WERI-Rb-1 (cell line): ENCODE measurements around the gene DHX15.

Source experiments
- DNase-seq: peaks from one replicate; pipeline ENCODE4 v3.0.0-alpha.2; 2020
- H3K27ac ChIP-seq: fragments of 250-450 bp; sonication (Bioruptor Pico); 2 replicates; pipeline ENCODE4 v1.5.1; 2020; ENCODE audit warnings: mild to moderate bottlenecking, moderate library complexity
- H3K27me3 ChIP-seq: fragments of 250-450 bp; sonication (Bioruptor Pico); 2 replicates; pipeline ENCODE4 v1.5.1; 2021; ENCODE audit warnings: mild to moderate bottlenecking, low read depth, moderate library complexity; ENCODE audit not compliant: insufficient read depth, severe bottlenecking
- H3K36me3 ChIP-seq: fragments of 250-450 bp; sonication (Bioruptor Pico); 2 replicates; pipeline ENCODE4 v1.5.1; 2020; ENCODE audit warnings: mild to moderate bottlenecking, moderate library complexity
- H3K4me3 ChIP-seq: 2 replicates; pipeline ENCODE4 v1.5.1; 2011; ENCODE audit warnings: low read depth, mild to moderate bottlenecking, control low read depth, low read length
- H3K9me3 ChIP-seq: fragments of 250-450 bp; sonication (Bioruptor Pico); 2 replicates; pipeline ENCODE4 v1.5.1; 2021; ENCODE audit warnings: mild to moderate bottlenecking, moderate library complexity; ENCODE audit not compliant: severe bottlenecking
- TF ChIP-seq, protein P1 (sequence below): IDR thresholded peaks from 2 replicates; pipeline ENCODE4 v1.5.1; 2011; ENCODE audit warnings: low read depth, mild to moderate bottlenecking, control low read depth, inconsistent platforms, low read length

The DHX15 gene

DNA sequence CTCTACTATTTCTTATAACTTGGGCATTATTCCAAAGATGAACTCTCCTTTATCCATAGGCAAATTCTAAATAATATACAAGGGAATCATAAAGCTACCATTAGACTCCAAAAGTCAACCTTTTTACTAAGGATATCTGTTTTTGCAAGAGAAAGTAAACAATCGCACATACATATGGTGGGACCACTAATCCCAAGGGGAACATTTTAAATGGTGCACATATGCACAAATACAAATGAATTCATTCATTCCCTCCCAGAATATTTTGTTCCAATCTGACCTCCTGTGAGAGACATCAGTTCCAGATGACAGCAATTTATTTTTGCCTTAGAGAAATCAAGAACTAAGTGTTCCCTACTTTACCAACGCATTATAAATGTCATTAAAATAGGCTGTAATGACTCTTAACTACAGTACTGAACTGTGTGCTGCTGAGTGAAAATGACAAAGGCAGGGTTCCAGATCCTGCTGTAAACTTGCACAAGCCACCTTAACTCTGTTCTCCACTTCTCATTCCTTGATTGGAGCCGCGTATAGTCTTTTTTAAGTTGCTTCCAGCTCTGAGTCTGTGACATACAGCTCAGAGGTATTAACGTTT lies 2.0 kb downstream of the DHX15 start:
- peaks cover 59% of the 10 kb centered on the region for H3K36me3 ChIP-seq
- TF ChIP-seq, protein P1, sequence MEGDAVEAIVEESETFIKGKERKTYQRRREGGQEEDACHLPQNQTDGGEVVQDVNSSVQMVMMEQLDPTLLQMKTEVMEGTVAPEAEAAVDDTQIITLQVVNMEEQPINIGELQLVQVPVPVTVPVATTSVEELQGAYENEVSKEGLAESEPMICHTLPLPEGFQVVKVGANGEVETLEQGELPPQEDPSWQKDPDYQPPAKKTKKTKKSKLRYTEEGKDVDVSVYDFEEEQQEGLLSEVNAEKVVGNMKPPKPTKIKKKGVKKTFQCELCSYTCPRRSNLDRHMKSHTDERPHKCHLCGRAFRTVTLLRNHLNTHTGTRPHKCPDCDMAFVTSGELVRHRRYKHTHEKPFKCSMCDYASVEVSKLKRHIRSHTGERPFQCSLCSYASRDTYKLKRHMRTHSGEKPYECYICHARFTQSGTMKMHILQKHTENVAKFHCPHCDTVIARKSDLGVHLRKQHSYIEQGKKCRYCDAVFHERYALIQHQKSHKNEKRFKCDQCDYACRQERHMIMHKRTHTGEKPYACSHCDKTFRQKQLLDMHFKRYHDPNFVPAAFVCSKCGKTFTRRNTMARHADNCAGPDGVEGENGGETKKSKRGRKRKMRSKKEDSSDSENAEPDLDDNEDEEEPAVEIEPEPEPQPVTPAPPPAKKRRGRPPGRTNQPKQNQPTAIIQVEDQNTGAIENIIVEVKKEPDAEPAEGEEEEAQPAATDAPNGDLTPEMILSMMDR = no peak
- H3K27me3 ChIP-seq = no peaks in the 10 kb centered on the region
- H3K27ac ChIP-seq = peak overlapping the region; percentile 99
- H3K4me3 ChIP-seq = peak overlapping the region; percentile 97
- H3K9me3 ChIP-seq = no peaks in the 10 kb centered on the region
- DNase-seq = peak; percentile 19

DNA sequence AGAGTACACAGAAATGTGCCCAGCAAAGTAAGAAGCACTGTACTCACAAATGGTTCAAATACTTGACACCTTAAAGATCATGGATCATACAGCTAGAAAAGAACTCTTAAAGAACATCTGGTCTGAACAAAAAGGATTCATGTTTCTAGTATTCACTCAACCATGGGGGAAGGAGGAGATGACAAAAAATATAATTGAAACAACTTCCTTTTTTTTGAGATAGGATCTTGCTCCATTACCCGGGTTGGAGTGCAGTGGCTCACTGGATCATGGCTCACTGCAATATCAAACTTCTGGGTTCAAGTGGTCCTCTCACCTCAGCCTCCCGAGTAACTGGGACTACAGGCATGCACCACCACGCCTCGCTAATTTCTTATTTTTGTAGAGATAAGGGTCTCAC lies 6.0 kb downstream of the DHX15 start:
- TF ChIP-seq, protein P1 = no peak
- DNase-seq = no peak
- Histone ChIP-seq H3K36me3 (peaks cover 91% of the 10 kb centered on the region), H3K27me3 (no peaks in the 10 kb centered on the region), H3K4me3 (no peak overlapping the region), H3K27ac (no peak overlapping the region), H3K9me3 (no peaks in the 10 kb centered on the region)

DNA sequence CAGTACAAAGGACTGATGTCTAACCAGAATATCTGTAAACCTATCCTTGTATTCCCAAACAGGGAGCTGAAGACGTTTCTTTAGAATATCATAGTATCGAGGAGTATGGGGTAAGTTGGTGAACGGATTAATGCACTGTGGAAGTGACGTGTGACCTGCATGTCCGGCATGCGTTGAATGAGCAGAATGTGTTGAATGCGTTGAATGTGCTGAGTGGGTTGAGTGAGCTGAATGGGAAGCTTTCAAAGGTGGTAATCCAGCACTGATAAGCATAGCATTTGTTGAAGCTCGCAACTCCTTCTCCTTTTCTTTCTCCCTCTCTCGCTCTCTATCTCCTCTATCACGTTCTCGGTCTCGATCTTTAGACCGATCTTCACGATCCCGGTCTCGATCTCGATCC lies 8.1 kb downstream of the DHX15 start:
- peaks cover 92% of the 10 kb centered on the region for H3K36me3 ChIP-seq

DNA sequence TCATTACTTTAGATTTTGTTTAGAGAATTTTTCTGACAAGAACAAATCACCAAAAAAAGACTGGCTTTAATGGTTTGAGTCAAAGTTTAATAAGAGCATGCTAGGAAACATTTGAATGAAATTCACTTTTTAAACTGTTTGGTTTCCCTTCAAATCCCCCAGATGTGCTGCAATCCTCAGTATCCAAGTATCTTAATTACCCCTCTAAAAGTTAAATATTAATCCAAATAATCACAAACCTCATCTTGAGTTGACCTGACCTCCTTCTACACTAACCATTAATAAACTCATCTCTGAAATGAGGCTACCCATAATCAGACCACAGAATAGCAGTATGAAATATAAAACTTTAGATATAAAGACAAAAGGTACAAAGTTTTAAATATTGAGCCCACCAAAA lies 10.1 kb downstream of the DHX15 start:
- Histone ChIP-seq H3K27ac (no peak overlapping the region), H3K27me3 (no peaks in the 10 kb centered on the region), H3K4me3 (no peak overlapping the region), H3K36me3 (peaks cover 92% of the 10 kb centered on the region), H3K9me3 (no peaks in the 10 kb centered on the region)
- TF ChIP-seq, protein P1 = no peak
- no peak for DNase-seq

More for the DNA sequence above, 8.1 kb downstream of the DHX15 start:
- DNase-seq = no peak
- H3K4me3 ChIP-seq = no peak overlapping the region
- TF ChIP-seq, protein P1 = no peak
- H3K27ac ChIP-seq = no peak overlapping the region
- H3K27me3 ChIP-seq = no peaks in the 10 kb centered on the region
- H3K9me3 ChIP-seq = no peaks in the 10 kb centered on the region

DNA sequence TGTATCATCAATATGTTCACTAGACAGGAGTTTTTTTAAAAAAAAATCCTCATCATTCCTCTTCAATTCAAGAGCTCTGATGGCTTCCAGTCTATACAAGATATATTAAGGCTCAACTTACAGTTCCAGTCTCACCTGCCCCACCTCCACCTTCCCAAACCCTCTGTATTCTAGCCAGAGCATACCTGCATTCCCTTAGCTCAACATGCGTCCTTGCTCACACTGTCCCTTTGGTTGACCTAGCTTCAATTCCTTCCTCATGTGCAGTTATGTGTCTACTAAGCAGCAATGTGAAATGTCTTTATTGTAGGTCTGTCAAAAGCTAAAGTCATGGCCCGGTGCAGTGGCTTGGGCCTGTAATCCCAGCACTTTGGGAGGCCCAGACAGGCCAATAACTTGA lies 10.8 kb downstream of the DHX15 start:
- peaks cover 95% of the 10 kb centered on the region for H3K36me3 ChIP-seq
- H3K9me3 ChIP-seq = no peaks in the 10 kb centered on the region

More for the DNA sequence above, 10.8 kb downstream of the DHX15 start:
- no peak for DNase-seq
- TF ChIP-seq, protein P1 = no peak
- H3K27ac ChIP-seq = no peak overlapping the region
- H3K27me3 ChIP-seq = no peaks in the 10 kb centered on the region
- H3K4me3 ChIP-seq = no peak overlapping the region
